GM19099 (cell line): ENCODE measurements around the gene SBF2.

Experiments used
- POLR2A ChIP-seq: IDR thresholded peaks from 3 replicates; pipeline ENCODE4 v1.6.1; 2011; ENCODE audit warnings: low read depth; ENCODE audit not compliant: insufficient read length; ENCODE audit errors: extremely low read depth

The SBF2 gene

GRCh38 chr11:10322830-10323792, 29.1 kb upstream of the SBF2 start:
- no peak for TF ChIP-seq POLR2A

GRCh38 chr11:10322401-10322800, 28.4 kb upstream of the SBF2 start:
- TF ChIP-seq POLR2A, result no peak

- TF ChIP-seq POLR2A, result no peak
Observed at GRCh38 chr11:10320736-10321465, 26.9 kb upstream of the SBF2 start.

- TF ChIP-seq POLR2A, result no peak
Observed at GRCh38 chr11:10319702-10320558, 25.9 kb upstream of the SBF2 start.

- TF ChIP-seq POLR2A, result no peak
Observed at GRCh38 chr11:10318527-10318802, 24.4 kb upstream of the SBF2 start.

- no peak for TF ChIP-seq POLR2A
Observed at GRCh38 chr11:10317776-10318526, 23.9 kb upstream of the SBF2 start.

- TF ChIP-seq POLR2A, result no peak
Observed at GRCh38 chr11:10317151-10317755, 23.2 kb upstream of the SBF2 start.

GRCh38 chr11:10315083-10315482, 21.1 kb upstream of the SBF2 start:
- TF ChIP-seq POLR2A, result no peak

GRCh38 chr11:10314199-10315072, 20.4 kb upstream of the SBF2 start:
- TF ChIP-seq POLR2A, result no peak

- no peak for TF ChIP-seq POLR2A
Observed at GRCh38 chr11:10311802-10312201, 17.8 kb upstream of the SBF2 start.

- no peak for TF ChIP-seq POLR2A
Observed at GRCh38 chr11:10310301-10310841, 16.4 kb upstream of the SBF2 start.

- no peak for TF ChIP-seq POLR2A
Observed at GRCh38 chr11:10309163-10310093, 15.4 kb upstream of the SBF2 start.
